GM18517 (cell line): ENCODE results near the gene ENTPD8.
"Not testable (repeated sequence)": the region's sequence is repeated elsewhere in the genome, so short reads cannot be mapped to it uniquely, and the experiment has no call there.

Source experiments
- ATAC-seq: cut with Tn5 transposase; IDR thresholded peaks from one replicate; pipeline ENCODE4 v1.9.1; 2021; ENCODE audit warnings: mild to moderate bottlenecking, moderate library complexity; ENCODE audit not compliant: unreplicated experiment

Gene ENTPD8

DNA sequence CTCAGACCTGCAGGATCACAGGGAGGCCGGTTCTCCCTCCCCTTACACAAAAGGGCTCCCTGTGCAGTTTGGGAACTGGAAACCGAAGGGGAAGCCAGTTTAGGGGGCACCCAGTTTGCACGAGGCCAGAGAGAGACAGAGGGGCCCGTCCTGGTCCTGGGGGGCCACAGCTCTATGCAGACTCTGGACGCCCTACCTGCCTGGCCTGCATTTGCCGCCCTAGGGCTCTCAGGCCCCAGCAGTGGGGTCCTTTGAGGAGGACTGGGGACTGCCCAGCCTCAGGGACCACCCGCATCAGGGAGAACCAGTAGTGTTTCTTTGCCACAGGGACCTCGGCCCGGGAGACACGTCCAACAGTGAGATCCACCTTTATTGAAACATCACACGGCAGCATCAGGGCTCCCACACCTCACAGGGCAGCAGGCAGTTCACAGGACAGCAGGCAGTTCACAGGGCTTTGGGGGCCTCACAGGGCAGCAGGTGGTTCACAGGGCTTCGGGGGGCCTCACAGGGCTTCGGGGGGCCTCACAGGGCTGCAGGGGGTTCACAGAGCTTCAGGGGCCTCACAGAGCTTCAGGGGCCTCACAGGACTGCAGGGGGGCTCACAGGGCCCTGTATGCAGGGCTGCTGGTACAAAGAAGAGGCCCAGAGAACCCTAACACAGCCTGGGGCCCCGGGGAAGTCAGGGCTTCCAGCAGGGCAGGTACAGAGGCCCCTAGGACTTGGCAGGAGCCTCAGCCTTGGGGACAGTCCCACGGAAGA lies 18.6 kb upstream of the ENTPD8 start:
- no peak for ATAC-seq

GRCh38 chr9:137459152-137459600 lies 18.0 kb upstream of the ENTPD8 start, which contains the start of gene NSMF:
Gene NSMF, minus strand, starts transcription at chr9:137459334. Its CDS starts 232 bp downstream, at chr9:137459102.
- ATAC-seq = peak; percentile 36

DNA sequence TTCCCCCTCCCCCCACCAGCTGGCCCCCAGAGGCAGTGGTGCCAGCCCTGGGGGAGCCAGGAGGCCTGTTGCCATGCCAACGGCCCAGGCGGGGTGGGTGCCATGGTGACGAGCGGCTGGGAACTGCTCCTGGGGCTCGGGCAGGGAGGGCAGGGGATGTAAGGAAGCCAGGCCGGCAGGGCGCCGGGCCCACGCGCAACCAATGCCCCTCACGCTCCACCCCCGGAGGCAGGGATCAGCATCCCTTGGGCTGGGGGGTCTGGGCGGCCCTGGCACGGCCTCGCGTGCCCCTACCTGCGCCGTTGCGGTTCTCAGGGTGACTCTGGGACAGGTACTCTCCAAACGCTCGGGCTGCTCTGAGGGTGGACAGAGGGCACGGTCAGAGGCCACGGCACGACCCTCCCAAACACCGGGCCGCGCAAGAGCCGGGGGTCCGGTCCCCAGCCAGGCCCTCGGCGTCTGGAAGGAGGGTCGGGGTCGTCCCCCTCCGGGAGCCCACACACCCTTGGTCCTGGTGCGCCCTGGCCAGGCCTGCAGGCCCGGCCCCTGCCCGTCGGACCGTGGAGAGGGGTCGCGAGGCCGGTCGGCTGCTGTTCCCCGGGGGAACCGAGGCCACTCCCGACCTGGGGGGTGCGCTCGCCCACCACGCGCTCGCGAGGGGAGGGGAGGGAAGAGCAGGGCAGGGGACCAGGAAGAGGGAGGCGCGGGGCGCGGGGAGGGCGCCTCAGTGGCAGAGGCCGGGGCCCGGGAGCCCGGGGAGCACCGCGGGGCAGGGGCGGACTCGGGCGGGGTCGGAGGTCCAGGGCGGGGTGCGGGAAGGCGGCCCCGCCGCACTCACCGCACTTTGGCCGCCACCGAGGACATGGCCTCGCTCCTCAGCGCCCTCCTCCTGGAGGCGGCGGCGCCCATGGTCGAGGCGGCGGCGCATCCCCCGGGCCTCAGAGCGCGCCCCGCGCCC lies 17.3 kb upstream of the ENTPD8 start:
- ATAC-seq = peak; percentile 6

- ATAC-seq = no peak
Observed at GRCh38 chr9:137457406-137458193, 16.4 kb upstream of the ENTPD8 start.

DNA sequence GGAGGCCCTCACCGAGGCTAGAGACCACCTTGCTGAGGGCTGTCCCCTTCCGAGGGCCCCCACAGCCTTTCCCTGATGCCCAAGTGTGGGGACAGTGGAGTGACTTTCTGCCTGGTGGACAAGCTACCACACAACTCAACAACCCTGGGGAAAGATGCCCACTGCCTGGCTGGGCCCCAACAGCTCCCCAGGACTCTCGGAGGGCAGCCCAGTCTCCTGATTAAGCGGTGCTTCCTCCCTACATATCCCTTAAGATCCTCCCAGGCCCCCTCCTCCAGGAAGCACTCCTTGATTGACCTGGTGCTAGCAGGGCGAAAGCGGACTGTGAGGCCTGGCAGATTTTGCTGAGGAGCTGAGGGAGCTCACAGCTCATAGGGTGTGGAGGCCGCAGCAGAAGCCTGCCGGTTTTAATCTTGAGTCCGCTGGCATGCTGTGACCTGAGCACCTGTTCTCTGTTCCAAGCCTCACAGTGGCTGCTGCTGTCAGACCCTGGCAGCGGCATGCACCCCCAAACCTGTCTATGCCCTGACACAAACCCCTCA lies 15.8 kb upstream of the ENTPD8 start:
- ATAC-seq = no peak

DNA sequence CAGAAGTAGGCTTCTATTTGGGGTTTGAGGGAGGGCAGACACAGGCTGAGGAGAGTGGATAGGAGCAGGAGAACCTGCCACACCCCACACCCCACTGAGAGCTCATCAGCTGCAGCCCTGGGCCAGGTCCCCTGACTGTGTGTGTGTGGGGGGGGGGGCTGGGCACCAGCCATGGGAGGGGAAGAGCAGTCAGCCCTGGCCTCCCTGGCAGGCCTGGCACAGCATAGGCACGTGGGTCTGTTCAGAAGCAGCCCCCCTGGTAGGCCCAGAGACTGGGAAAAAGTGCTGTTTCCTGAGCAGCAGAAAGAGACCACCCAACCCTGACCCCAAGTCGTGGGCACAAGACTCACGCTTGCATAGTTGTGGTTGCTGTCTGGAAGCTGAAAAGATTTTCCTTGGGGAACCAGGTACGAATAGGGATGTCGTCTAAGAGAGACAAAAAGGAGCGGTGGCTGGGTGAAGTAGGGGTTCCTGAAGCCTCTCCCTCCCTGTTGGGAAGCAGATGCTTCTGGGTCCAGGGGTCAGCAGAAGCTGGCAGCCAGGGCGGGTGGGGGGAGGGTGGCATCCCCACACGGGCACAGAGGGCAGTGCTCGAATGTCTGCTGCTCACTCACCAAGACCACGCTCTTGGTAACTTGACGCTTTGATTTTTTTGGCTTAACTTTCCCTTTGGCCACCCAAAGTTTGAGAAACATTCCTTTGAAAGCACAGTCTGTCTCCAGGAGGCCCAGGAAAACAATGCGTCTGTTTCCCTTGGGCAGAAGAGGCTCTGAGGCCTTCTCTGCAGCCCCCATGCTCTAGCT lies 15.1 kb upstream of the ENTPD8 start:
- ATAC-seq = no peak

DNA sequence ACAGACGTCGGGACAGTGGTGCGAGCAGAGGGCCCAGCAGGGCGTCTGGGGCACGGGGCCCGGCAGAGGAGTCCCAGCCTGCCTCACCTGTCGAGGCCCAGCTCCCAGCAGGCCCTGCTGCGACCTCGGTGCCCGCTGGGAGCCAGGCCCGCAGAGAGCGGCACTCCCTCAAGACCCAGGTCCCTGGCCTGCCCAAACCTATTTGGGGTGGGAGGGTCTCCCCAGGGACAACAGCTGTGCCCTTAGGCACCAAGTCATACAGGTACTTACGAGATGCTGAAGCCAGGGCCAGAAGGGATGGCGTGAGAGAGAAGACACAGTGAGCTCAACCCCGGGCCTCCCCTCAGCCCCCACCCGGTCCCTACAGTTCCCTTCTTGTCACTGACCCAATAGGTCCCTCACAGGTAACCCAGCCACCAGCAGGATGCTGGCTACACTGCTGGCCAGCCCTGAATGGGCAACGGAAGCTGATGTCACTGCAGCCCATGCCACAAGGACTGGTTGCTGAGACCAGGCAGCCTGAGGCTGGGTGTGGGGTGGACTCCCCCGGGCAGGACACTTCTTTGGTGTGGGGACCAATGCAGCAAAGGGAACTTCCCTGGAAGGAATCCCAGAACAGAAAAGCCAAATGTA lies 14.3 kb upstream of the ENTPD8 start:
- ATAC-seq = no peak

GRCh38 chr9:137454597-137455358 lies 13.6 kb upstream of the ENTPD8 start:
- ATAC-seq = no peak

DNA sequence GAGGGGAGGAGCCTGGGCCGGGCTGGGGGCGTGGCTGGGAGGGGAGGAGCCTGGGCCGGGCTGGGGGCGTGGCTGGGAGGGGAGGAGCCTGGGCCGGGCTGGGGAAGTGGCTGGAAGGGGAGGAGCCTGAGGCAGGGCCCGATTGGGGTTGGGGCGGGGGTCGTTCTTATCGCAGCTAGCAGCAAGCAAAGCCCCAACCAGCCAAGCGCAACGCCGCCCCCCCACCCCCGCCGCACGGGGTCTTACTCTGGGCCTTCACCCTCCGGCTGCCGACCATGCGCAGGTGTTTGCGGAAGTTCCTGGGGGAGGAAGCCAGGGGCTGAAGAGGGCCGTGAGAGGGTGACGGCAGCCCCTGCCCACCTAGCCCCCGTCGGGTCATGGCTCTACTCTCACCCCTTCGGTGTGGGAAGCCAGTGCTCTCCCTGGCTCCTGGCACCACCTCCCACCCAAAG lies 13.0 kb upstream of the ENTPD8 start:
- no peak for ATAC-seq

- ATAC-seq = no peak
Observed at GRCh38 chr9:137453643-137454081, 12.5 kb upstream of the ENTPD8 start.

DNA sequence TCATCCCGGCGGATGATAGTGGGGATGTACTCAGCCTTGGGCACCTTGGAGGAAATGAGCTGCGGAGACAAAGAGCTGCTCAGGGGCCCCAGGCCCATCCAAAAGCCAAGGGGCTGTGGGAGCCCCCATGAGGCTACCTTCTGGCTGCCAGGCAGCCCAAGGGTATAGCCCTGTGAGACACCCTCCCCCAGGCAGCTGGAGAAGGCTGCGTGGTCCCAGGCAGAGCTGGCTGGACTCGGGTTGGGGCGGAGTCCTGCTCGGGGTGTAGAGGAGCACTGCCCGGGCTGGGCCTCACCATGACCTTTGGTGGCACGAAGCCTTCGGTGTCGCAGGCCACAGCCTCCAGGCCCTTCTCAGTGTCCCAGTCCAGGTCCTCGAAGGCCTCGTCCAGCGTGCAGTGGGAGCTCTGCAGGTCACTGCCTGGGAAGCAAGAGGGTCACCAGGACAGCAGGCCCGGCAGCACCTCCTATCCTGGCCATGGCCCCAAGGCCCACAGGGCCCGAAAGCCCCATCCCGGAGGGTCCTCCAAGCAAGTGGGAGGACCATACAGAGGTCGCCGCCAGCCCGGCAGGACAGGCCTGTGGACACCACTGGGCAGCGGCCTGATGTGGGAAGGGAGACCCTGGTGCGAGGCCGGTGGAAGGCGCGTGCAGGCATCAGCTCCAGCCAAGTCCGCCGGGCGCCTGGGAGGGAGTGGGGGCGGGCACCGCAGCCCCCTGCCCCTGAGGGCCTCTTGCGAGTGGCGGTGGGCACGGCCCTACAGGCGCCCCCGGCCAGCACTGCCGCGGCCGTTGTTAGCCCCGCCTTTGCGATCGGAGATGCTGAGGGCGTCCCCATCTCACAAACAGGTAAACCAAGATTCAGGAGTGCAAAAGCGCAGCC lies 11.8 kb upstream of the ENTPD8 start:
- ATAC-seq = no peak

- ATAC-seq = no peak
Observed at GRCh38 chr9:137452006-137452760, 11.0 kb upstream of the ENTPD8 start.

DNA sequence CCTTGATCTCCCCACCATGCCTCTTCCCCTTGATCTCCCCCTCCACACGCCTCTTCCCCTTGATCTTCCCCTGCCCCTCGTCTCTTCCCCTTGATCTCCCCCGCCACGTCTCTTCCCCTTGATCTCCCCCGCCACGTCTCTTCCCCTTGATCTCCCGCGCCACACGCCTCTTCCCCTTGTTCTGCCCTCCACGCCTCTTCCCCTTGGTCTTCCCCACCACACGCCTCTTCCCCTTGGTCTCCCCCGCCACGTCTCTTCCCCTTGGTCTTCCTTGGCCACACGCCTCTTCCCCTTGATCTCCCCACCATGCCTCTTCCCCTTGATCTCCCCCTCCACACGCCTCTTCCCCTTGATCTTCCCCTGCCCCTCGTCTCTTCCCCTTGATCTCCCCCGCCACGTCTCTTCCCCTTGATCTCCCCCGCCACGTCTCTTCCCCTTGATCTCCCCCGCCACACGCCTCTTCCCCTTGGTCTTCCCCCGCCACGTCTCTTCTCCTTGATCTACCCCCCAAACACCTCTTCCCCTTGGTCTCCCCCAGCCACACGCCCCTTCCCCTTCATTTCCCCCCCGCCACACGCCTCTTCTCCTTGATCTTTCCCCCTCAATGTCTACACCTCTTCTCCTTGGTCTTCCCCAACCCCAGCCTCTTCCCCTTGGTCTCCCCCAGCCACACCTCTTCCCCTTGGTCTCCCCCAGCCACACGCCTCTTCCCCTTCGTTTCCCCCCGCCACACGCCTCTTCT lies 10.3 kb upstream of the ENTPD8 start:
- ATAC-seq = not testable (repeated sequence)

- ATAC-seq = not testable (repeated sequence)
Observed at GRCh38 chr9:137450539-137451222, 9.5 kb upstream of the ENTPD8 start.

DNA sequence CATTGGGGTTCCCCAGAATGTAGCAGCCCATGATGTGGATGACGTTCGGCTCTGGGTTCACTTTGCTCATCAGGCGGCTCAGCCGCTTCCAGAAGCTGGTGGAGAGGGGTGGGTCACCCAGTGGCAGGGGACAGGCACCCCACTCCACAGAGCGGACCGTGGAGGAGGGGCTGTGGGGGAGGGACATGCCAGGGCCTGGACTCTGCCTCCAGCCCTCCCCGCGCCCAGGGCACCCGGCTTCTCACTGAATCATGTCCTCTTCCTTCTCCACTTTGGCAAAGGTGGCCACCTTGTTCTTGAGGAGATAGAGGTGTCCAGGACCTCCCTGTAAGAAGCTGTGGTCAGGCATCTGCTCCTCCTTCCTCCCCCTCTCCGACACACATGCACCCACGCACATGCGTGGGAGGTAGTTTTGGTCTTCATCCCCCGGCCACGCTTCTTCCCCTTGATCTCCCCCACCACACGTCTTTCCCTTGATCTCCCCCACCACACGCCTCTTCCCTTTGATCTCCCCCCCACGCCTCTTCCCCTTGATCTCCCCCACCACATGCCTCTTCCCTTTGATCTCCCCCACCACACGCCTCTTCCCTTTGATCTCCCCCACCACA lies 8.9 kb upstream of the ENTPD8 start:
- no peak for ATAC-seq
